ENCODE data around the gene BHLHE40.

DNA sequence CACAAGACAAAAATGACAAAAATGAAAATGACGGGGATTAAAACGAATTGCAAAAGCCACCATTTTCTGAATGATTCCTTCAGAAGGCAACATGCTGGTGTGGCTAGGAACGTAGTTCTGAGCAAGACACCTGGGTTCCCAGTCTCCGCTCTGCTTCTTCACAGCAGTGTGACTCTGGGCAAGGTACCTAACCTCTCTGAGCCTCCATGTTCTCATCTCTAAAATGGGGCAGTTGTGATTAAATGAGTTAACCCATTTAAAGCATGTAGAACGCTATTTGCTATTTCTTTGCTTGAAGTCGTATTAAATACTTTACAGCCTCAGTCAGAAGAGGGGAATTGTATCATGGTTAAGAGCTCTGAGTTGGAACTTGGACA, 23.6 kb downstream of the BHLHE40 start:
- TF ChIP-seq, protein P1, sequence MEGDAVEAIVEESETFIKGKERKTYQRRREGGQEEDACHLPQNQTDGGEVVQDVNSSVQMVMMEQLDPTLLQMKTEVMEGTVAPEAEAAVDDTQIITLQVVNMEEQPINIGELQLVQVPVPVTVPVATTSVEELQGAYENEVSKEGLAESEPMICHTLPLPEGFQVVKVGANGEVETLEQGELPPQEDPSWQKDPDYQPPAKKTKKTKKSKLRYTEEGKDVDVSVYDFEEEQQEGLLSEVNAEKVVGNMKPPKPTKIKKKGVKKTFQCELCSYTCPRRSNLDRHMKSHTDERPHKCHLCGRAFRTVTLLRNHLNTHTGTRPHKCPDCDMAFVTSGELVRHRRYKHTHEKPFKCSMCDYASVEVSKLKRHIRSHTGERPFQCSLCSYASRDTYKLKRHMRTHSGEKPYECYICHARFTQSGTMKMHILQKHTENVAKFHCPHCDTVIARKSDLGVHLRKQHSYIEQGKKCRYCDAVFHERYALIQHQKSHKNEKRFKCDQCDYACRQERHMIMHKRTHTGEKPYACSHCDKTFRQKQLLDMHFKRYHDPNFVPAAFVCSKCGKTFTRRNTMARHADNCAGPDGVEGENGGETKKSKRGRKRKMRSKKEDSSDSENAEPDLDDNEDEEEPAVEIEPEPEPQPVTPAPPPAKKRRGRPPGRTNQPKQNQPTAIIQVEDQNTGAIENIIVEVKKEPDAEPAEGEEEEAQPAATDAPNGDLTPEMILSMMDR (IDR thresholded peaks at IDR 0.05; ENCODE audit: poor library complexity, severe bottlenecking), result no peak
- TF ChIP-seq MXI1 (conservative IDR thresholded peaks at IDR 0.05; ENCODE audit: poor library complexity, severe bottlenecking) (no peak), POLR2AphosphoS5 (IDR thresholded peaks at IDR 0.05) (no peak), TAF1 (IDR thresholded peaks at IDR 0.05; ENCODE audit: low read depth) (no peak)

Measured in neural cell (in vitro differentiated cells).